ENCODE data around the gene SRSF2.
A peak's percentile ranks its signal among the peaks of the same experiment; 100 is the strongest.
"Not testable (repeated sequence)": the region's sequence is repeated elsewhere in the genome, so short reads cannot be mapped to it uniquely, and the experiment has no call there.

The SRSF2 gene

DNA sequence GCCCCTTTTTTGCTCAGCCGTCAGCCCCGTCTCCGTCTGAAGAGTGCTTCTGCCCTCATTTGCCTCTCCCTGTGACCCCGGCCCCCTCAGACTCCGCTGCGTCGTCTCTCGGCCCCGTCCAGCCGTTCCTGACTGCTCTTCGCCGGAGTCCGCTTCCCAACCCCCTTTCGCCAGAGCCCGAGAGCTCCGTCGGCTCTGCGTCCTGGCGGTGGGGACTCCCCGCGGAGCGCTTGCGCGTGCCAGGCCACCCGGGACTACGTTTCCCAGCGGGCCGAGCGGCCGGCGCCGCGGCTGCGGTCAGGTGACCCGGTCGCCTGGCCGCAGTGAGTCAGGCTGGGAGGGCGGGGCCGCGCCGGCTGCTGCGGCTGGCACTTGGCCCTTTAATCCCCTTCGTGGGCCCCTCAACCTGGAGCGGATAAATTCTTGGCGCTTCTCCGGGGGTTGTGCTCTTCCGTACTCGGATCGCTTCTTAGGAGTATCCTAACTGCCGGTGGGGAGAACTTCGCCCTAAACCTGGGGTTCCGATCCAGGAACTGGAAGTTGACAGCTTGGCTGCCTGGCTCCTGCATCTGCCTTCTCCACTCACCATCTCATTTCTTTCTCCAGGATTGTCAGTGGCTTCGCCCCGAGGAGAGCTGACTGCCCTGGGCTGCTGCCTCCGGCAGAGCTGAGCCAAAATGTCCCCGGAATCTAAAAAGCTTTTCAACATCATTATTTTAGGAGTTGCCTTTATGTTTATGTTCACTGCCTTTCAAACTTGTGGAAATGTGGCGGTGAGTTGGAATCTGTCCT lies 741 bp upstream of the SRSF2 start, which contains the start of gene MFSD11:
Gene MFSD11, plus strand, starts transcription at position 444 of the 792 bp plus-strand sequence. Its CDS starts 234 bp downstream, at position 678.
- peak; percentile 86 to 89 for DNase-seq

DNA sequence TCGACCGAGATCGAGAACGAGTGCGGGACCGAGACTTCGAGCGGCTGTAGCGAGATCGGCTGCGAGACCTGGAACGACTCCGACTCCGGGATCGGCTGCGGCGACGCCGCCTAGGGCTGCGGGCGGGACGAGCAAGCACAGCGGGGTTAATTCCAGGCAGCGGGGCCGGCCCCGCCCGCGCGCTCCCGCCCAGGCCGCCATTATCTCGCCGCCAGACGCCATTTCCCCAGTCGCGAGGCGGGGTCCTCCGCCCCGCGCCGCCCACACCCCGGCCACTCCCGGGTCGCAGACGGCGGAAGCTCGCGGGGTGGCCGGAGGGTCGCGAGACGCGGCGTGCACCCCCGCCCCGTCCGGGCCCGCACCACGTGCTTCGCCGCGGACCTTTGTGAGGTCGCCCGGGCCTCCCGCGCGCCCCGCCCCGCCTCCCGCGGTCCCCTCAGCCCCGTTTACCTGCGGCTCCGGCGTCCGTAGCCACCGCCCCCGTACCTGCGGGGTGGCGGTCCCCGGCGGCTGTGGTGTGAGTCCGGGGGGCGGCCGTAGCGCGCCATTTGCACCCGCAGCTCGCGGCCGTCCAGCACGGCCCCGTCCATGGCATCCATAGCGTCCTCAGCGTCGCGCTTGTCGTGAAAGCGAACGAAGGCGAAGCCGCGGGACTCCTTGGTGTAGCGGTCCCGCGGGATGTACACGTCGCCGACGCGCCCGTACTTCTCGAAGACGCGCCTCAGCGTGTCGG lies 616 bp downstream of the SRSF2 start:
- peak; percentile 68 to 72 for DNase-seq

DNA sequence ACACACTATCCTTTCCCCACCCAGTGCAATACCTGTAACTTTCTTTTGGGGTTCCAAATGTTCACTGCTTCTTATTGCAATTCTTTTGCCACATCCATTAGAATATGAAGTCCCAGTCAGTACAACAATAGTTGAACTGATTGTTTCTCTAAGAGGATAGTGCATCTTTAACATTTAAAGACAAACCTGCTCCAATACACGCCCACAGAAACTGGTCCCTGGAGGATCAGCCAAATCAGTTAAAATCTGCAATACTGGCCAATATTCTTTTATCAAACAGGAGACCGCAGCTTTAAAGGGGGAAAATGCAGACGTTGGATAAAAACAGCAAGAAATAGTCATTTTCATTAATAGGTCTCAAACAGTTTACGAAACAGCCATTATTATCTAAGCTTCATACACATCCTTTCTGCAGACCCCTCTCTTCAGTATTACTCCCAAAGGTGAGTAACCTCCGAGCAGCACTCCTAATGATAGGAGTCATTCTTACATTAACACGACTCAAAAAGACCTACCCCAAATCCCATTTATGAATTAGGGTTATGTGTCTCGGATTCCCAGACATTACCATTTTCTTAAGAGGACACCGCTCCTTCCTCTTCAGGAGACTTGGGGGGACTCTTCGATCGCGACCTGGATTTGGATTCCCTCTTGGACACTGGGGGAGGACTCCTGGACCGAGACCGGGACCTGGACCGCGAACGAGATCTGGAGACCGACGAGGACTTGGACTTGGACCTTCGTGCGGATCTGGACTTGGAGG lies 1.4 kb downstream of the SRSF2 start:
- DNase-seq, result no peak

DNA sequence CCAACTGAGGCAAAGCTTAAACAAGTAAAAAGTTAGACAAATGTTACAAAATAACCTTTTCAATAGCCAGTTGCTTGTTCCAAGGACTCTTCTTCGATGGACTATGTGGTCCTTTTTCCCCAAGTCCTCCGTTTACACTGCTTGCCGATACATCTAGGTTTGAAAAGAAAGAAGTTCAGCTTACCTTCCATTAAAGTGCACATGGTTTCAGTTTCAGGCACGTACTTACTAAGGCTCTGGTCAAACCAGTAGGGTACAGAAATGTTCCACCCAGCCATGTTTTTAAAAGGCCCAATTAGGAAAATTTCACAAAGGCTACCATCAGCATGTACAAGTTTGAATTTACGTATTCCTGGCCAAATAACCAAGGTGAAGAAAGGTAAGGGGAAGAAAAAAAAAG lies 2.1 kb downstream of the SRSF2 start:
- peak in 1 of 2 donors; percentile 25 for DNase-seq

DNA sequence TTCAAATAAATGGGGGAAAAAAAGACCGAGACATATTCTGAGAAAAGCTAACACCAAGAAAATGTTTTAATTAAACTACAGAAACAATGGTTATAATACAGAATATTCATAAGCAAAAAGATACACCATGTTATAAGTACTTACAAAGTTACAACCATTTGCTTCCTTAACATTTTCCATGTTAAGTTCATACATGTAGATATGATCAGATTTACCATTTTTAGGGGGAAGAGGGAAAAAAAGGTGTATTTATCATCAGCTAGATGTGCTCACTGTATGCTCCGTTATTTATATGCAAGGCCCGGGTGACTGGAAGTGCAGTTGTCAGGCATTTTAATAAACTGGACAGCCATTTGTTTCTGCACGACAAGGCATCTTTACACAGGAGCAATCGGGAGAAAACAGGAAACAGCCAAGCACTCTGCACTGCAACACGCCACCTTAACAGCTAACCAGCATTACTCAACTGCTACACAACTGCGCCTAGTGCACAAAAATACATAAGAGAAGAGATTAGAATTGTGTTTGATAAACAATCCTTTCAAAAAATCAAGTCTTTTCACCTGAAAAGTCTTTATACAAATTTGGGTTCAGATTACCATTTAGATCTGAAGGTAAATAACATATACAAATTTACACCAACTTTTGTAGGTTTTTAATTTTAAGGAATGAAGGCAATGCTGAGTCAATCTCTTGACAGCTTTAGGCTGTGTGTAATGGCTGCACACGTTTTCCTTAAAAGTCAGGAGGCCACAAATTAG lies 2.9 kb downstream of the SRSF2 start:
- DNase-seq, result peak in 1 of 2 donors; percentile 44

DNA sequence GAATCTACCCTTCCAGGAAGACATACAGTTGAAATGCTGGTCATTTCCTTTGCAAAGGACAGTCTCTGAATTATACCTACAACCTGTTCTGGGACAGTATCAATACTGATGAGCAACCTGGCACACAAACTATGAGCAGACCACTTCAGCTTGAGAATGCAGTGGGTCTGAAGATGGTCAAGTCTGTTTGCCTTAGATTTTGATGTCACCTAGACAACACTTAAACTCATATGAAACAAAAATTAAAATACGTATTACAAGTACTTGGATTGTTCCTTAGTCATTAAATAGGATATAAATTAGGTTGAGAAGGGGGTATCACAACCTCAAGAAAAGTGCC lies 3.5 kb downstream of the SRSF2 start:
- DNase-seq, result no peak

DNA sequence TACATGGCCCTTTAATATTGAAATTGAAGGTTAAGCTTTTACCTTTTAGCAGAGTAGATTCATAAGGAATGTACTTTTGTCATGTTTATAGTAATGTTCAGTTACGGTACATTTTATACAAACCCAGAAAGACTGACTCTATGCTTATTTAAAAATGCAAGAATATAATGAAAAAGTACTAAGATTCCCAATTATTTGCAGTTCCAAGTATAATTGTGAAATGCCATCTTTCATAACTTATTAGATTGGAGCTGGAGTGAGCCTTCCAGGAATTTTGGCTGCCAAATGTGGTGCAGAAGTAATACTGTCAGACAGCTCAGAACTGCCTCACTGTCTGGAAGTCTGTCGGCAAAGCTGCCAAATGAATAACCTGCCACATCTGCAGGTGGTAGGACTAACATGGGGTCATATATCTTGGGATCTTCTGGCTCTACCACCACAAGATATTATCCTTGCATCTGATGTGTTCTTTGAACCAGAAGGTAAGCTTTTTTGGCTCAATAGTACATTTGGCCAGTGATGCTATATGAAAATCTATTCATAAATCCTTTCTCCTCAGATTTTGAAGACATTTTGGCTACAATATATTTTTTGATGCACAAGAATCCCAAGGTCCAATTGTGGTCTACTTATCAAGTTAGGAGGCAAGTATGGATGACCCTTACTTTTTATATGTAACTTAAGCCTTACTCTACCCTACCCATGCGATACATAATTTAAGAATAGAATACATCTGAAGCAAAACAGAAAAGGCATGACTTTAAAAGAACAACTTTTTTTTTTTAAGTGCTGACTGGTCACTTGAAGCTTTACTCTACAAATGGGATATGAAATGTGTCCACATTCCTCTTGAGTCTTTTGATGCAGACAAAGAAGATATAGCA lies 4.2 kb downstream of the SRSF2 start:
- no peak for DNase-seq

DNA sequence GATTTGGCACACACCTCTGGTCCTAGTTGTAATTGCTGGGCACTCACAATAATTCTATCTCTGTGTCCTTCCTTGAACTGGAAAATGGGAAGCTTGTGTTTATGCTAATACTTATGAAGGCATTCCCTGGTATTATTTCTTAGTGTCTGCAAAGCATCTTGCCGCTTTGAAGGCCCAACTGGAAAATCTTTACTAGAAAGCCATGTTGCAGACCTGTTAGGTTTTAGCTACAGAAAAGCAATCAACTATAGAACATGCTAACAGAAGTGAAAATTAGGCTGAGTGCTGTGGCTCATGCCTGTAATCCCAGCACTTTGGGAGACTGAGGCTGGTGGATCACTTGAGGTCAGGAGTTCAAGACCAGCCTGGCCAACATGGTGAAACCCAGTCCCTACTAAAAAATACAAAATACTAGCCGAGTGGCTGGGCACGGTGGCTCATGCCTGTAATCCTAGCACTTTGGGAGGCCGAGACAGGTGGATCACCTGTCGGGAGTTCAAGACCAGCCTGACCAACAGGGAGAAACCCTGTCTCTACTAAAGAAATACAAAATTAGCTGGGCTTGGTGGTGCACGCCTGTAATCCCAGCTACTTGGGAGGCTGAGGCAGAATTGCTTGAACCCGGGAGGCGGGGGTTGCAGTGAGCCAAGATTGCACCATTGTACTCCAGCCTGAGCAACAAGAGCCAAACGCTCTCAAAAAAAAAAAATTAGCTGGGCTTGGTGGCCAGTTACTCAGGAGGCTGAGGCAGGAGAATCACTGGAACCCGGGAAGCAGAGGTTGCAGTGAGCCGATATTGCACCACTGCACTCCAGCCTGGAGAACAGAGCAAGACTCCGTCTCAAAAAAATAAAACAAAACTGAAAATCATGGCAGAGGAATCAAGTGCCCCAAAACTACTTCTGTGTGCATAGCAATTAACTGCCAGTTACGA lies 5.1 kb downstream of the SRSF2 start:
- not testable (repeated sequence) for DNase-seq

DNA sequence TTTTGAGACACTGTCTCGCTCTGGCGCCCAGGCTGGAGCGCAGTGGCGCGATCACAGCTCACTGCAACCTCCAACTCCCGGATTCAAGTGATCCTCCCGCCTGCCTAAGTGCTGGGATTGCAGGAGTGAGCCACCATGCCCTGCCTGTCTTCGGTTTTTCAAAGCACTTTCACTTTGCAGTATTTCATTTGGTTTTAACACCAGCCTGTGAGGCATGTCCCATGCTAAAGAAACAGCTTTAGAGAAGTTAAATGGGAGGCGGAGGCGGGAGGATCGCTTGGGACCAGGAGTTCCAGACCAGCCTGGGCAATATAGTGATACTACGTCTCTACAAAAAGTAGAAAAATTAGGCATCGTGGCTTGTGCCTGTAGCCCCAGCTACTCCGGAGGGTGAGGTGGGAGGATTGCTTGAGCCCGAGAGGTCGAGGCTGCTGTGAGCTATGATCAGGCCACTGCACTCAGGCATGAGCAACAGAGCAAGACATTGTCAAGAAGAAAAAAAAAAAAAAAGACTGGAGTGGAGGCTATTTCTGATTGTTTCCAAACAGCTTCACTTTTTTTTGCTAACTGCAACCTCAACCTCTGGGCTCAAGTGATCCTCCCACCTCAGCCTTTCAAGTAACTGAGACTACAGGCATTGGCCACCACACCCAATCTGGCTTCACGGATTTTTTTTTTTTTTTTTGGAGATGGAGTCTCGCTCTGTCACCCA lies 9.2 kb downstream of the SRSF2 start:
- peak; percentile 44 to 69 for DNase-seq

DNA sequence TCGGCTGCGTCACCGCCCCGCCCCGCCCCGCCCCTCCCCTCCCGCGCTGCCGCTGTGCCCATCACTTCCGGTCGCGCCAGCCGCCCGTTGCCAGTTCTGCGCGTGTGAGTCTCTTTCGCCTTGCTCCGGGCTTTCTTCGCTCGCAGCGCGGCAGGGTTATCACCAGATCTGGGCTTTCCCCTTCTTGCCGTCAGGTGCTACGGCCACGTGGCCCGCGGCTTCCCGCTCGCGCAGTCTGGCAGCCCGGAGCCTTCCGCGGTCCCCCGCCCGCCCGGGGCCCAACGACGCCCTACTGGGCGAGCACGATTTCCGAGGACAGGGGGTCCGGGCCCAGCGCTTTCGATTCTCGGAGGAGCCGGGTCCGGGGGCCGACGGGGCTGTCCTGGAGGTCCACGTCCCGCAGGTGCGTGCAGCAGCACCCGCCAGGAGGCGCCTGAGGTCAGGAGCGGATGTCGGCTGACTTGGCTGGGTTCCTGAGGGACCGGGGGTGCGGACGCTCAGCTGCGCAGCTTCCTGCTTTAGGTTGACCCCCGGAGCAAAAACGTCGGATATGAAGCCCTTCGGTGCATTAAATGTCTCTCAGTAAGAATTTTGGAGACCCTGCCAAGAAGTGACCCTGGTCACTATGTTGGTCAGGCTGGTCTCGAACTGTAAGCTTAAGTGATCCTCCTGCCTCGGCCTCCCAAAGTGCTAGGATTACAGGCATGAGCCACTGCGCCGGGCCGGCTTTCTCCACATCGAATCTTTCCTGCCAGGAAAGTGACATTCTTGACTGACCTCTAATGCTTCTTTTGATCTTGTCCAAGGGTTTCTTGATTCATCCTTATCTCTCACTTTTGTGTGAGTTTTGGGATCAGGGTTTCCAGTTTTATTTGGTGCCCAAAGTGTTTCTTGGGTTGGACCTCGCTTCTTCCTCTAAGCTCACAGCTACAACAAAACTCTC lies 10.1 kb downstream of the SRSF2 start, which contains the start of gene METTL23:
Gene METTL23, plus strand, starts transcription at position 64 of the 943 bp plus-strand sequence. CDS start 2,872 bp downstream, outside the sequence.
- DNase-seq, result peak; percentile 36 to 44

DNA sequence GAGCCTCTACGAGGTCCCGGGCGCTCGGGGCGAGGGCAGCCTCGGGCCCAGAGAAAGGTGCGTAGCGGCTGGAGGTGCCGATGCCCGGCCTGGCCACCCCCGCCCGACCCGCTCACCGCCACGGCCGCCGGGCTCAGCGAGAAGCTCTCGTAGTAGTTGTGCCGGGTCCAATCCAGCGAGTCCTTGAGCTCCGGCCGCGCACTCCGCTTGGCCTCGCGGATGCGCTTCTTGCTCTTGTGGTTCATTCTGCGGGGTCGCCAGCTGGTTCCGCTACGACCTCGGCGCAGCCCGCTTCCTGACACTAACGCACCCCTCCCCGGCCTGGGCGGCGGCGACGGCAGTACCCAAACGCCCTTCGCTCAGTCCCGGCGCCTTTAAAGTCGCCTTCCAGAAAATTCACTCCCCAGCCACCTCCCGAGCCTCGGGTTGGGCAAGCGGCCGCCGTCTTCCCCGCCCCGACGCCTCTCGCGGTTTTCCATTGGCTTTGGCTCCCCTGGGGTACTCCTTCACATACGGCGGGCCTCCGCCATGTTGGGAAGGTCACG lies 10.8 kb downstream of the SRSF2 start, which contains the start of gene JMJD6:
Gene JMJD6, minus strand, starts transcription at position 376 of the 545 bp plus-strand sequence. Its CDS starts 131 bp downstream, at position 245.
- peak; percentile 94 for DNase-seq

DNA sequence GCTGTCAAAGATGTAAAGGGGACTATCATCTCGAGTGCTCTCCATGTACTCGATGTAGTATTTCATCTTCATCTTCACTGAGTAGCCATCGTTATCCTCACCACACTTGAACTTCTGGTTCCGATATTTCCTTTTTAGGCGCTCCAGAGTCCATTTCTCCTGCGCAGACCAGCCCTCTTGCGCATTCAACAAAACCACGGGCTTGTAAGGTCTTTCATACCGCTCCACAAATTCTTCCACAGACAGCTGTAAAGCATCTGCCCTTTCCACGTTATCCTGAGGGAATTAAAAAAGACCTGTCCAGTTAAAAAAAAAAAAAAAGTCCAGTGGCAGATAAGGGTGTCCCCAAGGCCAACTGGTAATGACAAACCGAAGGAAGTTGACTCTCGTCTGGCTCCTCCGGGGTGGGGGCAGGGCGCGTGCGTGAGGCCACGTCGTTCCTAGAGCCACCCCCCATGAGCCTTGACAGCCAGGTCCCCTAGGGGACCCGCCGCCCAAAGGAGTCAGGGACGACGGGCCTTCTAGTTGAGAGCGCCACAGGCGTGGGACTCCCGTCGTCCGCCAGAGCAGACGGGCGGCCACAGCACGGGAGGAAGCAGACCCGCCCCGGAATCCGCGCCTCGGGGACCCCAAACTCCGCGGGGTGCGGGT lies 11.4 kb downstream of the SRSF2 start:
- peak; percentile 61 to 73 for DNase-seq

DNA sequence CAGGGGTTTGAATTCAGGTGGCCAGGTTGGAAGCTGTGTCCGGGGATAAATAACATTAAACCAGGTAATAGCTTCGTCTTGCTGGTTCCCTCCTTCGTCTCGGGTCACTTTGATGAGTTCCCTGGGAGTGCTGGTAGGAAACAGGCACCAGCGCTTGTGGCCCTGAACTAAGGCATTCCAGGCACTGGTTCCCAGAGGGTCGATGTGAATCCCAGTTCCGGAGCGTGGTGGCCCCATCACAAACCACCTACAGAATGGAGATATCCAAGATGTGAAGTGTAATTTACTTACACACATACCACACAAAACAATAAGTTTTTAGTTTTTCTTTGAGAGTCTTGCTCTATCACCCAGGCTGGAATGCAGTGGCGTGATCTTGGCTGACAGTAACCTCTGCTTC lies 13.3 kb downstream of the SRSF2 start:
- DNase-seq, result no peak

DNA sequence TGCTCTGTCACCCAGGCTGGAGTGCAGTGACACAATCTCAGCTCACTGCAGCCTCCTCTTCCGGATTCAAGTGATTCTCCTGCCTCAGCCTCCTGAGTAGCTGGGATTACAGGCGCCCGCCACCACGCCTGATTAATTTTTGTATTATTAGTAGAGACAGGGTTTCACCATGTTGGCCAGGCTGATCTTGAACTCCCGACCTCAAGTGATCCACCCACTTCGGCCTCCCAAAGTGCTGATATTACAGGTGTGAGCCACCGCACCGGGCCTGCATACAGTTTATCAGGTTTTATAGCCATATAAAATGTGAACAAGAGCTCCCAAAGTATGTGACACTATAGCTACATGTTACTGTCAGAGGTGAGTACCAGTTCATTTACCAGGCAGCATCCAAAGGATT lies 14.2 kb downstream of the SRSF2 start:
- not testable (repeated sequence) for DNase-seq

DNA sequence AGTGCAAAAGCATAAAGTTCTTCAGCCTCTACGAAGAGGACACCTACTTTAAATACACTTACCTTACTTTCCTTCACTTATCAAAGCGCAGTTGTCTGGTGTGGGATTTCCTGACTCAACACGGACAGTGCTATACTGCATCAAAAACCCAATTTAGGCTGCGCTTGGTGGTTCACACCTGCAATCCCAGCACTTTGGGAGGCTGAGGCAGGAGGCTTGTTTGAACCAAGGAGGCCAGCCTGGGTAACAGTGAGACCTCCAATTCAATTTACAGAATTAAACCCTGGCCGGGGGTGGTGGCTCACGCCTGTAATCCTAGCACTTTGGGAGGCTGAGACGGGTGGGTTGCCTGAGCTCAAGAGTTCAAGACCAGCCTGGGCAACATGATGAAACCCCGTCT lies 14.9 kb downstream of the SRSF2 start:
- no peak for DNase-seq

DNA sequence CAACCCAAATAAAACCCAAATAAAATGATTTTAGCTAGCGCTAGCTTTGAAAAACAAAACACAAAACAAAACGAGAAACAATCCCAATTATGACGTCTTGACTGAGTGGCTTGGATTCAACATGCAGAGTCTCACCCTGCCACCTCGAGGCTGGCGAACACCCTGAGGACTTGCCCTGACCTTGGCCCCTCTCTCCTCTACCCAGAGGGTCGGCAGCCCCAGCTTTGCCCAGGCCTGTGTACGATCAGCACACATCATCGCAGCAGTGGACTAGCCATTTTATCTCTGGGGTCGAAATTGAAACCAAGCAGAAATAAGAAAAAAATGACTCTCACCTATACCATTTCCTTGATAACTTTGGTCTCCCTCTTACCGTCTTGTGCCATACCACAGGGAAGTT lies 15.7 kb downstream of the SRSF2 start:
- no peak for DNase-seq

DNA sequence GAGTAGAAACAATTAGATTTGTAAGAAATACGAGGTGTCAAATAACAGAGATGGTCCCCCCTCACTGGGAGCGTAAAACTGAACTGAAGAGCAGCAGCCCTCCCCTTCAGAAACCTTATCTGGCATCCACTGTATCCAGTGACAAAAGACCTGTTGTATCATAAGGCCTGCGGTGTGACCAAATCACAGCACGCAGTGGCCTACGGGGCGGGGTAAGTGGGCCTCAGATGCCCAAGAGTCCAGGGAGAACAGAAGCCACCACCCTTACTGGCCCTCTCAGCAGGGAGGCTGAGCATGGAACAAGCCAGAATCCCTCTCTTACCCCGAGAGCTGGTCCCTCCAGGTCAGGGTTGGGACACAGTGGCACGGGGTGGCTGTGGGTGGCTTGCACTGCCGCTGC lies 16.2 kb downstream of the SRSF2 start:
- no peak for DNase-seq
